ENCODE measurements around the gene E2F3. TPM values are rescaled to one million over a fixed set of nuclear protein-coding genes. Genes with fewer than 3 reads are reported as not detected.

Gene E2F3
- total and polyA plus RNA-seq, 2 experiments from 2014 or later = 11.1 to 12.6 TPM

GRCh38 chr6:20402092-20402341 lies 338 bp downstream of the E2F3 start:
- TF ChIP-seq, protein P1, sequence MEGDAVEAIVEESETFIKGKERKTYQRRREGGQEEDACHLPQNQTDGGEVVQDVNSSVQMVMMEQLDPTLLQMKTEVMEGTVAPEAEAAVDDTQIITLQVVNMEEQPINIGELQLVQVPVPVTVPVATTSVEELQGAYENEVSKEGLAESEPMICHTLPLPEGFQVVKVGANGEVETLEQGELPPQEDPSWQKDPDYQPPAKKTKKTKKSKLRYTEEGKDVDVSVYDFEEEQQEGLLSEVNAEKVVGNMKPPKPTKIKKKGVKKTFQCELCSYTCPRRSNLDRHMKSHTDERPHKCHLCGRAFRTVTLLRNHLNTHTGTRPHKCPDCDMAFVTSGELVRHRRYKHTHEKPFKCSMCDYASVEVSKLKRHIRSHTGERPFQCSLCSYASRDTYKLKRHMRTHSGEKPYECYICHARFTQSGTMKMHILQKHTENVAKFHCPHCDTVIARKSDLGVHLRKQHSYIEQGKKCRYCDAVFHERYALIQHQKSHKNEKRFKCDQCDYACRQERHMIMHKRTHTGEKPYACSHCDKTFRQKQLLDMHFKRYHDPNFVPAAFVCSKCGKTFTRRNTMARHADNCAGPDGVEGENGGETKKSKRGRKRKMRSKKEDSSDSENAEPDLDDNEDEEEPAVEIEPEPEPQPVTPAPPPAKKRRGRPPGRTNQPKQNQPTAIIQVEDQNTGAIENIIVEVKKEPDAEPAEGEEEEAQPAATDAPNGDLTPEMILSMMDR (IDR thresholded peaks at IDR 0.05; ENCODE audit: low read depth, low read length) = no peak

DNA sequence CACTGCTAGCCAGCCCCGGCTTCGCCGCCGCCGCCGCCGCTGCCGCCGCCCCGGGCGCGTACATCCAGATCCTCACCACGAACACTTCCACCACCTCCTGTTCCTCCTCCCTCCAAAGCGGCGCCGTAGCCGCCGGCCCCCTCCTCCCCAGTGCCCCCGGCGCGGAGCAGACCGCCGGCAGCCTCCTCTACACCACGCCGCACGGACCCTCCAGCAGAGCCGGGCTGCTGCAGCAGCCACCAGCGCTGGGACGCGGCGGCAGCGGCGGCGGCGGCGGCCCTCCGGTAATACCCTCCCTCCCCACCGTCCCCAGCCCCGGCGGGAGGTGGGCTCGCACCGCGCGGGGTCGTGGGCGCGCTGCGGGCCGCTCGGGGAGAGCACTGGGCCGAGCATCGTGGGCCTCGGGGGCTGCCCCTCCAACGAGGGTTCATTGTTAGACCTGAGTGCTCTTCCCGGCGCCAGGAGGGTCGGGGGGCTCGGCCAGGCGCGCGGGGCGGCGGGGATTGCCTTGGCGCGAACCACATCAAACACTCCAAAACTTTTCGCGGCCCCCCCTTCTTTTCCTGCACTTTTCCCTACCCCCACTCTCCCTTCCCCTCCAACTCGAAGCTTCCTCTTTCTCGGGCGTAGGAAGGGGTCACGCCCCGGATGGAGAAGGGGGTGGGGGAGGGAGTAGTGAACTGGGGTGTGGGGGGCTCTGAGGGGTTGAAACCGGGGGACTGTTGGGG lies 827 bp downstream of the E2F3 start:
- peak; percentile 35 to 71 for DNase-seq (ENCODE audit: low read depth in 1 of 2, low spot score in 1 of 2)
- H3K9me3 ChIP-seq (ENCODE audit: low read depth) = no peaks in the 10 kb centered on the region
- no peaks in the 10 kb centered on the region for H3K36me3 ChIP-seq

More at GRCh38 chr6:20402092-20402341, 338 bp downstream of the E2F3 start:
- Histone ChIP-seq H3K27me3 (no peaks in the 10 kb centered on the region), H3K27ac (peak overlapping the region; percentile 94), H3K9me3 (ENCODE audit: low read depth) (no peaks in the 10 kb centered on the region), H3K36me3 (no peaks in the 10 kb centered on the region), H3K4me3 (peak overlapping the region; percentile 75), H3K4me1 (ENCODE audit: low read depth) (peaks cover 5% of the 10 kb centered on the region)
- DNase-seq (ENCODE audit: low read depth in 1 of 2, low spot score in 1 of 2) = peak in 1 of 2 donors; percentile 13

DNA sequence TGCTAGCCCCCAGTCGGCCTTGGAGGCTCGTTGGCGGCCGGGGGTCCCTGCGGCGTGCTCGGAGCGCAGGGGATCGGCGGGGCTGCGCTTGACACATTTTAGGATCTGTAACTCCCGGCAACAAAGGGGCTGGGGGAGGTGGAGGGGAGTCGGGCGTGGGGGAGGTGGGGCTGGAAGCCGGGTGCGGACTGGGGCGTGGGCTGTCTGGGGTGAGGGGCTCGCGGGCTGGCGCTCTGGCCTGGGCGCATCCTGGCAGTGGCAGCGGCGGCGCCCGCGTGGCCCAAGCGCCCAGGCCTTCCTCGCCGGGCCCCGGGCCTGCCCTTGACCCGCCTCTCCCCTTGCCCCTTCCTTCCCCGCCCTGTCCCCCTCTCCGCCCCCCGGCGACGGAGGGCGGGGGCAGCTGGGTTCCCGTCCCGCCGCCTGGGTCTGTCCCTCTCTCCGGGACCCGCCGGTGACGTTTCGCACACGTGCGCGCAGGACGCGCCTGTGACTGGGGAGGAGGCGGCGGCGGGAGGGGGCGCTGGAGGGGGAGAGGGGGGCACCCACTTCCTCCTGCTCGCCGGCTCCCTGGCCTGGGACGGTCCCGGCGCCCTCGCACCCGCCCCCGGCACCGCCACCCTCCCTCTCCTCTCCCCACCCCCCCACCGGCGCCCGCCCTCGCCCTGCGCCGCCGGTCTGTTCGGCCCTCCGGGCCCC lies 1.5 kb downstream of the E2F3 start:
- TF ChIP-seq, protein P1 (IDR thresholded peaks at IDR 0.05; ENCODE audit: low read depth, low read length) = no peak
- DNase-seq (ENCODE audit: low read depth in 1 of 2, low spot score in 1 of 2) = peak; percentile 88 to 93
- Histone ChIP-seq H3K4me3 (peak overlapping the region; percentile 75), H3K36me3 (no peaks in the 10 kb centered on the region), H3K4me1 (ENCODE audit: low read depth) (peaks cover 6% of the 10 kb centered on the region), H3K27me3 (no peaks in the 10 kb centered on the region), H3K27ac (peak overlapping the region; percentile 94), H3K9me3 (ENCODE audit: low read depth) (no peaks in the 10 kb centered on the region)

More for the DNA sequence above, 827 bp downstream of the E2F3 start:
- peaks cover 5% of the 10 kb centered on the region for H3K4me1 ChIP-seq (ENCODE audit: low read depth)
- peak overlapping the region; percentile 94 for H3K27ac ChIP-seq
- H3K27me3 ChIP-seq = no peaks in the 10 kb centered on the region
- H3K4me3 ChIP-seq = peak overlapping the region; percentile 75
- TF ChIP-seq, protein P1 (IDR thresholded peaks at IDR 0.05; ENCODE audit: low read depth, low read length) = no peak

DNA sequence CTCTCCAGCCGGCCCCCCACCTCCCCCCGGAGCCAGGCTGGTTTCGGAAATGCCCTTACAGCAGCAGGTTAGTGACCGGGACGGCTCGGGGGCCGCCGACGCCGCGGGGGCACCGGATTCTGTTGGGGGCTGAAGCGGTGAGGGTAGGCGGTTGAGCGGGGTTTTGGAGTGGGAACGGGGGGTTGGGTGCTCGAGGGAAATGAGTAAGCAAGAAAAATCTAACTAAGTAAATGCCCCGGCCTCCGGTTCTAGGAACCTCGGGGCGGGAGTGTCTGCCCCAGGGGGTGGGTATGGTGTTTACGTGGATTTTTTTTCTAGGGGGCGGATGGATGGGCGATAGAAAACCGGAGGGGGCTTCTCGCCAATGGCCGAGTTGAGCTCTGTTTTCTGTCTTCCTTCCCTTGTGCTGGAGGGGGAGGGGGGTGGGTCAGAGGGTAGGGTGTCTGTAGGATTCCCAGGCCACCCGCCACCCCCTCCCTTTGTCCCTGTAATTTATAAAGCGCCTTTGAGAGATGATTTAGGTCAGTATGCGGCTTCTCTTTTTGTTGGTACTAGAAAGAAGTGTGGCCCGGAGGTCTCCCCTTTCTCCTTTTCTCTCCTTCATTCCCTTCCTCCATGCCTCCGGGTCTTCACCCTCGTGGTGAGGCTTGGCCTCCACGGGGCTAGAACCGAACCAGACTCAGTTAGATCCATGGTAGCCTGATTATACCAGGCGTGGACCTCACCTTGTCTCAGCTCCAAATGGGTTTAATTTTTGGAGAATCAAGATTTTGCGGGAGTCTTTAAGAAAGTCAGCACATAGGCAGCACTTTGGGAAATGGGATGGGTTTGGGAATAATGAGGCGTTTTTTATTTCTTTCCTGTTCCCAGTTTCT lies 2.3 kb downstream of the E2F3 start:
- no peaks in the 10 kb centered on the region for H3K27me3 ChIP-seq
- TF ChIP-seq, protein P1 (IDR thresholded peaks at IDR 0.05; ENCODE audit: low read depth, low read length) = no peak
- H3K36me3 ChIP-seq = no peaks in the 10 kb centered on the region
- no peaks in the 10 kb centered on the region for H3K9me3 ChIP-seq (ENCODE audit: low read depth)
- DNase-seq (ENCODE audit: low read depth in 1 of 2, low spot score in 1 of 2) = peak; percentile 63 to 65
- H3K27ac ChIP-seq = peak overlapping the region; percentile 94
- peaks cover 10% of the 10 kb centered on the region for H3K4me1 ChIP-seq (ENCODE audit: low read depth)
- H3K4me3 ChIP-seq = peak overlapping the region; percentile 75

- peak overlapping the region; percentile 94 for H3K27ac ChIP-seq
- peak; percentile 73 to 77 for DNase-seq (ENCODE audit: low read depth in 1 of 2, low spot score in 1 of 2)
- H3K9me3 ChIP-seq (ENCODE audit: low read depth) = no peaks in the 10 kb centered on the region
- H3K4me3 ChIP-seq = peak overlapping the region; percentile 75
- no peaks in the 10 kb centered on the region for H3K27me3 ChIP-seq
- TF ChIP-seq, protein P1 (IDR thresholded peaks at IDR 0.05; ENCODE audit: low read depth, low read length) = peak; percentile 74
- no peaks in the 10 kb centered on the region for H3K36me3 ChIP-seq
- peaks cover 17% of the 10 kb centered on the region for H3K4me1 ChIP-seq (ENCODE audit: low read depth)
These were observed 3.0 kb downstream of the E2F3 start for GRCh38 chr6:20404641-20405032.
